Transverse colon (tissue), 4 donors: ENCODE measurements around the gene RNF141.

ENCODE experiments used
- CTCF ChIP-seq, 5 experiments: fragments of 200-600 bp in 3 of 5; fragments of 450-650 bp in 2 of 5; sonication (generic) in 3 of 5; IDR thresholded peaks; 1 replicate in 2 of 5; 2 replicates in 3 of 5; pipeline ENCODE4 v1.5.1; 2016 to 2017; ENCODE audit warnings: antibody characterized with exemption in 5 of 5, inconsistent platforms in 3 of 5, mild to moderate bottlenecking in 2 of 5, moderate library complexity in 1 of 5
- EP300 ChIP-seq: sonication (generic); formaldehyde crosslinking; IDR thresholded peaks from one replicate; pipeline ENCODE4 v1.6.1; 2017; ENCODE audit warnings: antibody characterized with exemption, low read depth
- POLR2A ChIP-seq: fragments of 450-650 bp; IDR thresholded peaks from one replicate; pipeline ENCODE4 v1.6.1; 2016; ENCODE audit warnings: antibody characterized with exemption, mild to moderate bottlenecking, moderate library complexity
- POLR2AphosphoS5 ChIP-seq, 3 donors: sonication (generic); formaldehyde crosslinking; IDR thresholded peaks; one replicate each; pipeline ENCODE4 v1.6.1; 2016; ENCODE audit warnings: antibody characterized with exemption in 3 of 3

GRCh38 chr11:10492084-10492483, 48.9 kb downstream of the RNF141 start:
- TF ChIP-seq CTCF (IDR thresholded peaks at IDR 0.05) = no peak
- no peak for TF ChIP-seq POLR2A
- no peak for TF ChIP-seq POLR2AphosphoS5 (IDR thresholded peaks at IDR 0.05)
- TF ChIP-seq EP300 = no peak
